ENCODE data around the gene FGD1.
"Not testable (repeated sequence)": the region's sequence is repeated elsewhere in the genome, so short reads cannot be mapped to it uniquely, and the experiment has no call there.

The FGD1 gene

DNA sequence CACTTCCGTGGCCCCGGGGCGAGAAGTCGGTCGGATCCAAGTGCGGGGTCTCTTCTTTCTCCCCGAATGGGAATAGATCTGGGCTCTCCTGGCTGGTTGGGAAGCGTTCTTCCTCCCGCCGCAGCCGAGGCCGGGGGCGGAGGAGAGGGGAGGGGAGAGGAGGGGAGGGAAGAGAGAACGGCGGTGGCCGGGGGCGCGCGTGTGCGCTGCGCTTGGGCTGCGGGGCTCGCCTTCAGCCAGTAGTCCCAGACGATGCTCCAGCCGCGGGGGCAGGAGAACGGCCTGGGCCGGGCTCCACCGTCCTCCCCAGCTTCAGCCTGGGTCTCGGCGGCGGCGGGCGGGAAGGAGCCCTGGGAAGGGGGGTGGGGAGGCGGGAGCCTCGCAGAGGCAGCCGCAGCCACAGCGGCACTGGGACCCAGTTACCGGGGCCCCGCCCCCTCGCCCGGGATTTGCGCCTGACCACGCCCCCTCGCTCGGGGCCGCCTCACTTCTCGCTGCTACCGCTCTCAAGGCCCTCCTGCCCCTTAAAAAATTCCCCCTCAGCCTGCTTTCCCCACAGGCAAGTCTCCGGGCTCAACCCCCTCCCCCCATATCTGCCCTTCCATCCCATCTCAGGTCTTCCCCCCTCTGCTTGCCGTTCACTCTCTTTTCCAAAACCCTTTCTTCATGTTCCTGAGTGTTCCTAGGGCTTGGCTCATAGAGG, at the start of gene FGD1:
FGD1 (minus strand) TSS at position 421 of the 703 bp plus-strand sequence. CDS start 802 bp downstream, outside the sequence.
- DNase-seq, result peak; percentile 46 to 67

- DNase-seq, result not testable (repeated sequence)
Observed at GRCh38 chrX:54542239-54542638, 46.2 kb upstream of the FGD1 start.

DNA sequence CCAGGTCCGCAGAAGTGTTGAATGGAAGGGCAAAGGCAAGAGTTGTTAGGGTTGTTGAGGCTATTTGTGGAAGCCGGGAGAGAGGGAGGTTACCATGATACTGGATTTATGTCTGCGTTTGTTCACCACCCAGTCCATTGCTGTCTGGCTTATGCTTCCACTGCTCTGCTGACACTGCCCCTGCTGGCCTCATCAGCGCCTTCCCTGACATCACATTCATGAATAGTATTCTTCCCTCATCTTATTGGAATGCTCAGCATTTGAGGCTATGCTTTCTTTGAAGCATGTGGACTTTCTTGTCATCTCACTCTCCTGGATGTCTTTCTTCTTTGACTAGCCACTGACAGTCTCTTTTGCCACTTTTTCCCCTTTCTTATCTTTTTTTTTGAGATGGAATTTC, 44.3 kb upstream of the FGD1 start:
- DNase-seq, result no peak

GRCh38 chrX:54534271-54534670, 38.2 kb upstream of the FGD1 start:
- DNase-seq, result no peak

GRCh38 chrX:54530357-54530900, 34.4 kb upstream of the FGD1 start:
- DNase-seq, result peak in 1 of 2 donors; percentile 4

DNA sequence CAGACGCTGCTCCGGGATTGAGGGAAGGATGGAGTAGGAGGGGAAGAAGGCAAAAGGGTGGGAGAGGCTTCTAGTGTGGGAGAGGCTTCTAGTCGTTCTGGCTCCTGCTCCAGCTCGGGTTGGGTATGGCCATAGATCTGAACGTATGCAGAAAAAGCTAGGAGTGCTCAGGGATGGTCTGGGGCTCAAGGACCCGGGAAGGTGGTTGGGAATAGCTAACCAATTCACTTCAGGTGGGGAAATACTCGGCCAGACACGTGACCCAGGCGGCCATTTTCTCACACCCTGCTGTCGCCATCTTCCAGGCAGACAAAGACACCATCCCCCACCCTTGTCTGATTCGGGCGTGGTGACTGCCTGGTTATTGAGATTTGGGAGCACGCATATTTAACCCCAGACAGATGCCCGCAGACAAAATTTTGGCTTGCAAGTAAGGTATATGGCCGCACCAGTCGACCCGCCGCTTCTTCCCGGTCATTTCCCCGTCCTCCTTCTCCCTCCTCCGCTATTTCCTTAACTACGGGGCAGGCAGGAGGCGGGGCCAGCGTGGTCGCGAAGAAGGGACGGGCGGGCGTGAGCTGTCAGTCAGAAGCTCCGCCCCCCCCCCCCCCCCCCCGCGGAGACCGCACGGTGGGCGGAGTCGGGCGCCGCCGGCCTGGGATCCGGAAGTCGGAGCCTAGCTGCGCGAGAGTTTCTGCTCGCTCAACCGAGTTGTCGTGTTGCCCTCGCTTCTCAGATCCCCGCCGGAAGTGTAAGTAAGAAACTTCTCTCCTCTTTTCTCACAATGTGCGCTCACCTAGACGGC, 33.7 kb upstream of the FGD1 start, which contains the start of gene GNL3L:
GNL3L (plus strand) TSS at position 668 of the 805 bp plus-strand sequence. CDS start 2,348 bp downstream, outside the sequence.
- peak; percentile 78 to 80 for DNase-seq

DNA sequence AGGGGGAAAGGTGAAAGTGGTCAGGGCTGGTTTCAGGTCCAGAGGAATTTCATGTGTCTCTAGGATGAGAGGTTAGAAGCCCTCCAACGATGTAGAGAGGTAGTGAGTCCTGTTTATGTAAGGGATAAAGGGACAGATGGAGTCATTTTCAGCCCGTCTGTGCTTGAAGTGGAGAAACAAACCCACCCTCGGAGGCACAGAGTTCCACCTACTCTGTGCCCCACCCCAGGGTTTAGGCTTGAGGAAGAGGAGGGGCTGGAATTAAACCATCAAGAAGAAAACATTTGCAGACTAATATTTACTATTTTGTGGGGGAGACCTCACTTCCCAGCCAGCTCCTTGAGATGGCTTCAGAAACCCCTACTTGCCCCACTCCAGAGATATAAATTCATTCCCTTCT, 33.1 kb upstream of the FGD1 start:
- peak in 1 of 2 donors; percentile 15 for DNase-seq

GRCh38 chrX:54509400-54509799, 13.4 kb upstream of the FGD1 start:
- DNase-seq, result no peak

- DNase-seq, result no peak
Observed at GRCh38 chrX:54496936-54497335, 902 bp upstream of the FGD1 start.

GRCh38 chrX:54496517-54496852, 451 bp upstream of the FGD1 start:
- no peak for DNase-seq

DNA sequence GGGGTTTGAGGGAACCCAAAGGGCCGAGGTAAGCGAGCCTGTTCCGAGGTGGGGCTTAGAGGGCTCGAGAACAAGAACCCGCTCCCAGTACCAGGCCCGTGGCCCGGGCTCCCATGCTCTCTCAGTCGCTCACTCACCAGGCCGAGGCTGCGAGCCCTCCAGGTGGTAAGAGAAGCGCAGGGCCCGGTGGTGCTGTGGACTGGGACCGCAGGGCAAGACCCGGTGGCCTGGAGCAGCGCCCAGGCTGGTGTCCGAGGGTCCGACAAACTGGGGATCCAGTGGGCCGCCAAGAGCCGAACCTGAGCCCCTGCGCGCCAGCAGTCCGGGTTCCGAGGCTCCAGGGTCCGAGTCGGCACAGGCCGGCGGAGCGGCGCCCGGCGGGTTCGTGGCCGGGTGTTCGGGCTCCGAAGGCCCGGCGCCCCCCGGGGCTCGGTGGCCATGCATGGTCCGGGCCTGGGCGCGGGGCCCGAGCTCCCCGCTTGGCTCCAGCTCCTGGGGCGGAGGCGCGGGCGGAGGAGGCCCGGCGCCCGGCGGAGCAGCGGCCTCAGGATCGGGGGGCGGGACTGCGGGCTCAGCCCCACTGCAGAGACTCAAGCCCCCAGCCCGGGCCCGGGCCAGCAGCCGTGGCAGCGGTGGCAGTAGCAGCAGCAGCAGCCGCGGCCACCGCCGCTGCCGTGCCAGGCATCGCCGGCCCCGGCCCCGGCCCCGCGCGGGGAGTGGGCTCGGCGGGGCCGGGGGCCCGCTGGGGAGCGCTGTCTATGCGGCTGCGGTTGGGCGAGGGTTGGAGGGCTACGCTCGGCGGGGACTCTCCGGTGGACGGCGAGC, 833 bp downstream of the FGD1 start:
- peak in 1 of 2 donors; percentile 1 for DNase-seq

DNA sequence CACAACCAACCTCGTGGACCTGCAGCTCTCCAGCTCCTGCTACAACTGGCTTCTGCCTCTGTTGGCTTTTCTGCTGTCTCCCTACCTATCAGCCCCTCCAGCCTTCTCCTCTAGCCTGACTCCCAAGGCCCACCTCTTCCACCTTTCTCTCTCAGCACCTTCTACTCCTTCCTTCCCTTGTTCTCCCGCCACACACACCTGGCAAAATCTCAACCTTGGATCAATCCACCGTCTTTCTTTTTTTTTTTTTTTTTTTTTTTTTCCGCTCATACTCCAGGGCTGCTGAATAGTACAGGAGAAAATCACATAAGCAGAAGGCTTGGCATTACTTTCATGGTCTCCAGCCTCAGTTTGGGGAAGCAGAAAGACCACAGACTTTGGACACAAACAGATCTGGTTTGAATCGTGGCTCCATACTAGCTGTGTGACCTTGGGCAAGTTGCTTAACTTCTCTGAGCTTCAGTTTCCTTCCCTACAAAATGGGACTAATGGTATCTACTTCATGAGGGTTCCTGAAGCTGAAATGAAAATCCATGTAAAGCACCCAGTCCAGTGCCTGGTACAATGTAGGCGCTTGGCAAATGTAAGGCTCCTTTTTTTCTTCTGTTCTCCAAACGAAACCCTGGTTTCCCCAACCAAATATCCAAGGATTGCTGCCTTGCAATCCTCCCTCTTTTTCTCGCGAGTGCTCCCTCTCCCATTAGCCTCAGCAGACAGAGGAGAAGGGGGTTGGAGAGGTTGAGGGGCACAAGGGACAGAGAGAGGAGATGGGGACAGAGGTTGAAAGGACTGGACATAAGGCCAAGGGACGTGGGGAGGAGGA, 1.7 kb downstream of the FGD1 start:
- DNase-seq, result no peak

GRCh38 chrX:54492340-54492739, 3.7 kb downstream of the FGD1 start:
- no peak for DNase-seq

GRCh38 chrX:54489819-54490218, 6.2 kb downstream of the FGD1 start:
- DNase-seq, result not testable (repeated sequence)

DNA sequence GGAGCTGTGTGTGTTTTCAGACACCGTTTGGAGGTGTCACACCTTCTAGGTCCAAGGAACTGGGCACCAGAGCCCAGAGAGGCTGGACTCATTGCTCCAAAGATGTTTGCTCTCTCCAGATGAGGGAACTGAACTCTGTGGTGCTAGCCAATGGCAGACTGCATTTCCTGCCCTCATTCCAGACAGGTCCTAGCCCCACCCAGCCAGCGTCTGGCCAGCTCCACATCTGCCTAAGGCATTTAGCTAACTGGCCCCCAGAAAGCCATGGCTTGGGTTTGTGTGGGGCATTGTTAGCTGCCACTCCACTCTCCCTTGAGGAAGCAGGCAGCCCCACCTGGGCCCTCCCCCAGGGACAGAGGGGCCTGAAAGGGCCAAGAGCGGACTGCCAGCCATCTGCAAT, 11.4 kb downstream of the FGD1 start:
- DNase-seq, result no peak

GRCh38 chrX:54483946-54484345, 12.1 kb downstream of the FGD1 start:
- DNase-seq, result no peak

DNA sequence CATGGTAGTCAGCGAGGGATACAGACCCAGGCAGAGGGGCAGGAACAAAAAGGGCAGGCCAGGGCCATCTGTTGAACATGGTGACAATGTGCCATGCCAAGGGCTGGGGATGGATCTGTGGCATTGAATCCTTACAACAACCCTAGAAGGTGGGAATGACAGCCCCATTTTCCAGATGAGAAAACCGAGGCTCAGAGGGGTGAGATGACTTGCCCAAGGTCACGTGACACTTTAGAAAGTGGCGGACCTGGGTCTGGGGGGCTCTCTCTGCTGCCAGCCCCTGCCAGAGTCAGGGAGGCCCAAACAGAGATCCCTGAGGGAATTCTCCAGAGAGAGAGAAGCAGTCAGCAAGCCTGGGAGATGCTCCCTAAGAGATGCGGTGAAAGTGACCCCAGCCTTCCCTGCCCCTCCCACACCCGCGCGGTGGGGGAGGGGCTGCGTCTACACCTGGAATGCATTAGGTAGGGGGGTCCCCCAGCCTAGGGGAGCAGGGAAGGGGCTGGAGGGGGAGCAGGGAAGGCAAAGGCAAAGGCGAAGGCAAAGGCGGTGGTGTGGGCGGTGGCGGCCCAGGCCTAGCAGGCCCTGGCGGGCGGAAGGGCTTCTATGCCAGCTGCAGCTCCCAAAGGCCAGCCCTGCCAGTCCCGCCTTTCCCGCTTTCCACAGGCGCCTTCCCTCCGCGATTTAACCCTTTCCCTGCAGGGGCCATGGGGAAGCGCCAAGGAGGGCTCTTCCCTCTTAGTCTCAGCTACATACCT, 13.0 kb downstream of the FGD1 start:
- DNase-seq, result no peak

GRCh38 chrX:54479136-54480111, 16.6 kb downstream of the FGD1 start:
- no peak for DNase-seq

GRCh38 chrX:54473993-54474859, 21.8 kb downstream of the FGD1 start:
- DNase-seq, result no peak
